ENCODE measurements around the gene PPP2R5A. TPM values are rescaled to one million over a fixed set of nuclear protein-coding genes. Genes with fewer than 3 reads are reported as not detected.
A peak's percentile ranks its signal among the peaks of the same experiment; 100 is the strongest.

PPP2R5A gene
- total RNA-seq, 2 experiments from 2014 or later: 35.2 to 36.5 TPM

GRCh38 chr1:212238552-212238951 is 46.7 kb upstream of the PPP2R5A start:
- no peak overlapping the region for H3K4me3 Mint-ChIP-seq
- peaks cover 3% of the 10 kb centered on the region for H3K27me3 Mint-ChIP-seq
- intact Hi-C loops (cut with micrococcal nuclease): no loop called here
- DNase-seq: no peak
- CTCF ChIA-PET: no interaction called here
- no peak for ATAC-seq
- TF ChIP-seq CTCF (IDR thresholded peaks at IDR 0.05): no peak
- no peak overlapping the region for H3K27ac Mint-ChIP-seq
- no peaks in the 10 kb centered on the region for H3K9me3 Mint-ChIP-seq
- no peaks in the 10 kb centered on the region for H3K36me3 Mint-ChIP-seq (ENCODE audit: low read depth)
- POLR2A ChIA-PET: no interaction called here
- H3K4me1 Mint-ChIP-seq (ENCODE audit: low read depth): peaks cover 25% of the 10 kb centered on the region

GRCh38 chr1:212241501-212241900 is 43.7 kb upstream of the PPP2R5A start:
- H3K4me1 Mint-ChIP-seq (ENCODE audit: low read depth): peaks cover 10% of the 10 kb centered on the region
- no peaks in the 10 kb centered on the region for H3K9me3 Mint-ChIP-seq
- peaks cover 3% of the 10 kb centered on the region for H3K27me3 Mint-ChIP-seq
- ATAC-seq: no peak
- H3K27ac Mint-ChIP-seq: no peak overlapping the region
- intact Hi-C loops (cut with micrococcal nuclease): no loop called here
- H3K36me3 Mint-ChIP-seq (ENCODE audit: low read depth): no peaks in the 10 kb centered on the region
- ChIA-PET CTCF (no interaction called here), POLR2A (no interaction called here)
- H3K4me3 Mint-ChIP-seq: no peak overlapping the region
- DNase-seq: no peak
- no peak for TF ChIP-seq CTCF (IDR thresholded peaks at IDR 0.05)

GRCh38 chr1:212241957-212242287 is 43.3 kb upstream of the PPP2R5A start:
- no peaks in the 10 kb centered on the region for H3K9me3 Mint-ChIP-seq
- DNase-seq (no peak), ATAC-seq (no peak)
- peaks cover 10% of the 10 kb centered on the region for H3K4me1 Mint-ChIP-seq (ENCODE audit: low read depth)
- no peaks in the 10 kb centered on the region for H3K36me3 Mint-ChIP-seq (ENCODE audit: low read depth)
- TF ChIP-seq CTCF (IDR thresholded peaks at IDR 0.05): no peak
- H3K27me3 Mint-ChIP-seq: peaks cover 3% of the 10 kb centered on the region
- no peak overlapping the region for H3K4me3 Mint-ChIP-seq
- ChIA-PET POLR2A (no interaction called here), CTCF (no interaction called here)
- H3K27ac Mint-ChIP-seq: no peak overlapping the region
- intact Hi-C loops (cut with micrococcal nuclease): no loop called here

GRCh38 chr1:212242288-212242984 is 42.8 kb upstream of the PPP2R5A start:
- peaks cover 3% of the 10 kb centered on the region for H3K27me3 Mint-ChIP-seq
- no peak overlapping the region for H3K4me3 Mint-ChIP-seq
- no peak for DNase-seq
- peak overlapping the region; percentile 64 for H3K27ac Mint-ChIP-seq
- no peaks in the 10 kb centered on the region for H3K9me3 Mint-ChIP-seq
- intact Hi-C loops (cut with micrococcal nuclease): no loop called here
- ChIA-PET POLR2A (no interaction called here), CTCF (no interaction called here)
- no peak for TF ChIP-seq CTCF (IDR thresholded peaks at IDR 0.05)
- no peak for ATAC-seq
- H3K4me1 Mint-ChIP-seq (ENCODE audit: low read depth): peaks cover 9% of the 10 kb centered on the region
- H3K36me3 Mint-ChIP-seq (ENCODE audit: low read depth): no peaks in the 10 kb centered on the region

- Mint-ChIP-seq H3K27me3 (peaks cover 3% of the 10 kb centered on the region), H3K9me3 (no peaks in the 10 kb centered on the region), H3K36me3 (ENCODE audit: low read depth) (no peaks in the 10 kb centered on the region), H3K27ac (no peak overlapping the region), H3K4me1 (ENCODE audit: low read depth) (peaks cover 5% of the 10 kb centered on the region), H3K4me3 (no peak overlapping the region)
- intact Hi-C loops (cut with micrococcal nuclease): no loop called here
- CTCF ChIA-PET: no interaction called here
- no peak for TF ChIP-seq CTCF (IDR thresholded peaks at IDR 0.05)
- DNase-seq (no peak), ATAC-seq (no peak)
- POLR2A ChIA-PET: no interaction called here
Measured at GRCh38 chr1:212242985-212243308, 42.3 kb upstream of the PPP2R5A start.

All from activated CD8-positive, alpha-beta T cell treated with anti-CD3 and anti-CD28 coated beads for 36 hours (primary cell).